Measurements from ENCODE around the gene TMEM203.

Gene TMEM203

DNA sequence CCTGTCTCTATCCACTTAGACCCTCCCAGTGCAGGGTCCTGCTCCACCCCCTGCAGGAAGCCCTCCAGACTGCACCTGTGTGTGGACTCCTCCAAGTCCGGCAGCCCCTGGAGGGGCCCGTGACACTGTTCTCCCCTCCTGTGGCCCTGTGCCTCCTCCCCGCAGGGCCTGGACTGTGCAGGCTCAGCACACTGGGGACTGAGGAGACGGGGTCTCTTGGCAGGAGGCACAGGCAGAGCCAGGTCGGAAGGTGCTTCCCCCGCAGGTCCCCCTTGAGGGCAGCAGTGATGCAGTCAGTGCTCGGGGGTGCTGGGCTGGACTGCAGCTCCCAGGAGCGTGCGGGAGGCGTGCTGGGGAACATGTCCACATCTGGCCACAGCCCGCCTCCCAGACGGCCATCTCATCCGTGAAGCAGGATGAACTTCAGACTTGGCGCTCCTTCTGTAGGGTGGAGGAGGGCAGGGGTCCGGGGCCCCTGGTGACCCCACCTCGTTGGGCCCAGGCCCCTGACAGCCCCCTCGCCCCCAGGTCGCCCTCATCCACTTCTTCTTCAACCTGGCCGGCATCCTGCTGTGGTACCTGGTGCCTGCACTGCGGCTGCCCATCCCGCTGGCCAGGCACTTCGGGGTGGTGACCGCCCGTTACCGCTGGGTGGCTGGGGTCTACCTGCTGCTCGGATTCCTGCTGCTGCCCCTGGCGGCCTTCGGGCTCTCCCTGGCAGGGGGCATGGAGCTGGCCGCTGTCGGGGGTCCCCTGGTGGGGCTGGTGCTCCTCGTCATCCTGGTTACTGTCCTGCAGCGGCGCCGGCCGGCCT, 30.2 kb upstream of the TMEM203 start:
- Mint-ChIP-seq H3K36me3 (ENCODE audit: low read depth) (peaks cover 6% of the 10 kb centered on the region), H3K4me1 (ENCODE audit: low read depth) (peaks cover 20% of the 10 kb centered on the region)

GRCh38 chr9:137234758-137235423, 29.4 kb upstream of the TMEM203 start:
- Mint-ChIP-seq H3K4me1 (ENCODE audit: low read depth) (peaks cover 20% of the 10 kb centered on the region), H3K36me3 (ENCODE audit: low read depth) (peaks cover 6% of the 10 kb centered on the region), H3K4me3 (no peak overlapping the region), H3K9me3 (no peaks in the 10 kb centered on the region), H3K27ac (no peak overlapping the region), H3K27me3 (peaks cover 9% of the 10 kb centered on the region)
- no peak for DNase-seq

More for the DNA sequence above, 30.2 kb upstream of the TMEM203 start:
- H3K27ac Mint-ChIP-seq, result no peak overlapping the region
- H3K4me3 Mint-ChIP-seq, result no peak overlapping the region
- DNase-seq, result no peak
- H3K9me3 Mint-ChIP-seq, result no peaks in the 10 kb centered on the region
- H3K27me3 Mint-ChIP-seq, result peaks cover 9% of the 10 kb centered on the region

GRCh38 chr9:137234055-137234697, 28.7 kb upstream of the TMEM203 start:
- Mint-ChIP-seq H3K9me3 (no peaks in the 10 kb centered on the region), H3K27me3 (peaks cover 14% of the 10 kb centered on the region), H3K4me1 (ENCODE audit: low read depth) (peaks cover 15% of the 10 kb centered on the region), H3K27ac (no peak overlapping the region), H3K4me3 (no peak overlapping the region), H3K36me3 (ENCODE audit: low read depth) (peaks cover 6% of the 10 kb centered on the region)
- no peak for DNase-seq

GRCh38 chr9:137233143-137233980, 27.9 kb upstream of the TMEM203 start:
- Mint-ChIP-seq H3K27me3 (peaks cover 20% of the 10 kb centered on the region), H3K4me3 (no peak overlapping the region), H3K9me3 (no peaks in the 10 kb centered on the region), H3K36me3 (ENCODE audit: low read depth) (no peaks in the 10 kb centered on the region), H3K4me1 (ENCODE audit: low read depth) (peaks cover 9% of the 10 kb centered on the region), H3K27ac (no peak overlapping the region)
- no peak for DNase-seq

- Mint-ChIP-seq H3K36me3 (ENCODE audit: low read depth) (no peaks in the 10 kb centered on the region), H3K27me3 (peaks cover 22% of the 10 kb centered on the region), H3K4me3 (no peak overlapping the region), H3K27ac (no peak overlapping the region), H3K9me3 (no peaks in the 10 kb centered on the region), H3K4me1 (ENCODE audit: low read depth) (peaks cover 9% of the 10 kb centered on the region)
- DNase-seq, result no peak
Measured at GRCh38 chr9:137232510-137232909, 27.1 kb upstream of the TMEM203 start.

GRCh38 chr9:137232101-137232500, 26.7 kb upstream of the TMEM203 start:
- H3K9me3 Mint-ChIP-seq, result no peaks in the 10 kb centered on the region
- no peak overlapping the region for H3K27ac Mint-ChIP-seq
- DNase-seq, result no peak
- H3K4me3 Mint-ChIP-seq, result no peak overlapping the region
- H3K27me3 Mint-ChIP-seq, result peaks cover 24% of the 10 kb centered on the region
- H3K4me1 Mint-ChIP-seq (ENCODE audit: low read depth), result peaks cover 7% of the 10 kb centered on the region
- H3K36me3 Mint-ChIP-seq (ENCODE audit: low read depth), result no peaks in the 10 kb centered on the region

- no peaks in the 10 kb centered on the region for H3K9me3 Mint-ChIP-seq
- H3K27ac Mint-ChIP-seq, result no peak overlapping the region
- no peaks in the 10 kb centered on the region for H3K36me3 Mint-ChIP-seq (ENCODE audit: low read depth)
- no peak overlapping the region for H3K4me3 Mint-ChIP-seq
- peaks cover 24% of the 10 kb centered on the region for H3K27me3 Mint-ChIP-seq
- H3K4me1 Mint-ChIP-seq (ENCODE audit: low read depth), result peaks cover 4% of the 10 kb centered on the region
- no peak for DNase-seq
Measured at GRCh38 chr9:137231372-137232039, 26.1 kb upstream of the TMEM203 start.

DNA sequence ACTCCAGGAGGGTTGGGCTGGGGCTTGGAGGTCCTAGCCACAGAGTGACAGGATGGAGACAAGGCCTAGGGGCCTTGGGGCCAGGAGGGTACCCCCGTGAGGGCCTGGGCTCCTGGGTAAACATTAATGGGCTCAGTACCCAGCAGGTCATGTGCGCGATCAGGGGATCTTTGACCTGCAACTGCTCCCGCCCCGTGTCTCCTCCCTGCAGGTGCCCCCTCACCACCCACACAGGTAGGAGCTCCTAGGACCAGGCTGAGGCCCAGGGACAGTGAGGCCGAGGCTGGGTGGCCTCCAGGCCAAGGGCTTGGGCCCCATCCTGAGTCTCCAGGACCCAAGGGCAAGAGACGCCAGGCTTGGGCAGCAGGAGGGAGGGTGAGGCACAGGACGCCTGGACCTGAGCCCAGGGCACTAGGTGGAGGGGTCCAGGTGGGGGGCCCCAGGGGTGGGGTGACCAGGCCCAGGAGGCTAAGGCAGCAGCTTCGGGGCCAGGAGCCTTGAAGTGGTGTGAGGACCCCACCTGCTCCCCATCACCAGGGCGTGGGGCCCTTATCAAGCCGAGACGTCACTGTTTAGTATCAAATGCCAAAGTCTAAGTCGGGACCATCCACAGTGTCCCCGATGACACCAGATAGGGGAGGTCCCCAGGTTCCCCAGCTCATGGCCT, 25.4 kb upstream of the TMEM203 start, which contains the start of gene SLC34A3:
Gene SLC34A3 (plus strand): TSS at position 197 of the 667 bp plus-strand sequence. CDS start 802 bp downstream, outside the sequence.
- no peak for DNase-seq
- no peak within 1 kb of the TSS for H3K4me3 Mint-ChIP-seq
- H3K9me3 Mint-ChIP-seq, result no peaks in the 10 kb centered on the region
- H3K4me1 Mint-ChIP-seq (ENCODE audit: low read depth), result peaks cover 2% of the 10 kb centered on the region
- no peak within 1 kb of the TSS for H3K27ac Mint-ChIP-seq
- H3K36me3 Mint-ChIP-seq (ENCODE audit: low read depth), result no peaks in the 10 kb centered on the region
- H3K27me3 Mint-ChIP-seq, result peaks cover 24% of the 10 kb centered on the region

- H3K27ac Mint-ChIP-seq, result no peak overlapping the region
- no peak for DNase-seq
- H3K36me3 Mint-ChIP-seq (ENCODE audit: low read depth), result no peaks in the 10 kb centered on the region
- H3K4me1 Mint-ChIP-seq (ENCODE audit: low read depth), result peaks cover 4% of the 10 kb centered on the region
- no peaks in the 10 kb centered on the region for H3K9me3 Mint-ChIP-seq
- H3K27me3 Mint-ChIP-seq, result peaks cover 21% of the 10 kb centered on the region
- H3K4me3 Mint-ChIP-seq, result no peak overlapping the region
Measured at GRCh38 chr9:137229903-137230704, 24.7 kb upstream of the TMEM203 start.

DNA sequence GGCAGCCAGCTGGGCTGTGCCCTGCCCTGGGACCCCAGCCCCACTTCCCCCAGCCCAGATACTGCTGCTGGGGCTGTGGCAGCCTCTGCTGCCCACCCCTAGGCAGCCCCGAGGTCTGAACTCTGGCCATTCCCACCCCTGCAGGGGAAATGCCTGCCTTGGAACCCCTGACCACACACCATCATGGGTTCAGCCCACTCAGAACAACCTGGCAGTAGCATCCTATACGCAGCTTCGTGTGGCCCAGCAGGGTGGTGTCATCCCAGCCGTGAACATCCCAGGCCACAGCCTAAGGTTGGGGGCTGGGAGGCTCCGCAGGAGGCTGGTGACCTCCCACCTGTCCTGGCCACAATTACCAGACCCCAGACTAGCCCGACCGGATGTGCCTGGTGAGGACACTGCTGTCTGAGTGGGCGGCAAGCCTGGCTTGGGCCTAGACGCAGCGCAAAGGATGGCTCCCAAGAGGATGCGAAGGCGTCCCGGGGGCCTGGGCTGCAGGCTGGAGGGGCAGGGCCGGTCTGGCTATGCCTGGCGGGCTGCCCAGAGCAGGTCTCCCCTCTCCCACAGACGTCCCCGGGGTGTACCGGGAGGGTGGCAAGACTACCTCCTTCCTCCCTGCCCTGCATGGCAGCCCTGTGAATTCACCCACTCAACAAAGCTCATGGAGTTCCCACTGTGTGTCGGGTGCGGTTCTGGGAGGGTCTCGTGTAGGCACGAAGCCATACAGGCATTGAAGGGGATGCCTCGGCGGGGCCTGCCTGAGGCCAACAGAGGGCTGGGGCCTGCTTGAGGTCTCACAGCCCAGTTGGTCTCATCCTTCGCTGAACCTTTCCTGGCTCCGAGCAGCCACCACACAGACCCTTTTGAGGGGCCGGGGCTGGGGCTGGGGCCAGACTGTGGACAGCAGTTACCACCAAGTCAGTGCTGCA, 23.8 kb upstream of the TMEM203 start:
- Mint-ChIP-seq H3K27ac (no peak overlapping the region), H3K4me1 (ENCODE audit: low read depth) (peaks cover 6% of the 10 kb centered on the region), H3K4me3 (no peak overlapping the region), H3K9me3 (no peaks in the 10 kb centered on the region), H3K27me3 (peaks cover 17% of the 10 kb centered on the region), H3K36me3 (ENCODE audit: low read depth) (no peaks in the 10 kb centered on the region)
- no peak for DNase-seq

GRCh38 chr9:137228506-137228967, 23.1 kb upstream of the TMEM203 start:
- no peaks in the 10 kb centered on the region for H3K36me3 Mint-ChIP-seq (ENCODE audit: low read depth)
- H3K27me3 Mint-ChIP-seq, result peaks cover 17% of the 10 kb centered on the region
- no peak overlapping the region for H3K27ac Mint-ChIP-seq
- H3K9me3 Mint-ChIP-seq, result no peaks in the 10 kb centered on the region
- peaks cover 9% of the 10 kb centered on the region for H3K4me1 Mint-ChIP-seq (ENCODE audit: low read depth)
- H3K4me3 Mint-ChIP-seq, result no peak overlapping the region
- DNase-seq, result no peak

Measured in activated T-cell treated with anti-CD3 and anti-CD28 coated beads, Interleukin-2, amount 50 U/mL, for 24 hours (primary cell).